AG04450 (cell line): Measurements from ENCODE around the gene TRPM1. TPM values are rescaled to one million over a fixed set of nuclear protein-coding genes. Genes with fewer than 3 reads are reported as not detected.
A peak's percentile ranks its signal among the peaks of the same experiment; 100 is the strongest.

Source experiments
- CTCF ChIA-PET: fragments of 300-600, 350-600 bp; formaldehyde crosslinking; extraction: SDS; loops from one replicate; lab custom pipeline; 2022; ENCODE audit warnings: antibody characterized with exemption, inconsistent platforms; lab: Charles Lee
- POLR2A ChIA-PET: fragments of 350-600 bp; formaldehyde crosslinking; extraction: SDS; loops from one replicate; lab custom pipeline; 2021; ENCODE audit warnings: antibody characterized with exemption, inconsistent platforms; lab: Yijun Ruan, JAX
- DNase-seq: peaks from one replicate; pipeline ENCODE4 v3.0.0-alpha.2; 2011; ENCODE audit warnings: low read depth, low spot score
- H3K27ac ChIP-seq: one replicate; pipeline ENCODE4 v1.5.1; 2012; ENCODE audit warnings: low read depth, low read length, control low read depth
- H3K27me3 ChIP-seq: one replicate; pipeline ENCODE4 v1.6.0; 2012; ENCODE audit warnings: low read length; ENCODE audit not compliant: control insufficient read depth, insufficient read depth
- H3K4me3 ChIP-seq: 2 replicates; pipeline ENCODE4 v1.5.1; 2011; ENCODE audit warnings: mild to moderate bottlenecking, low read depth, low read length, control low read depth
- H3K9me3 ChIP-seq: 2 replicates; pipeline ENCODE4 v1.5.1; 2012; ENCODE audit warnings: low read length; ENCODE audit not compliant: control insufficient read depth, insufficient read depth
- CTCF ChIP-seq: IDR thresholded peaks from 2 replicates; pipeline ENCODE4 v1.5.1; 2011; ENCODE audit warnings: low read depth, low read length, control low read depth, inconsistent platforms
- polyA plus RNA-seq: library from polyadenylated mRNA; depleted of rRNA; stranded (reverse); fragments of >200 nt; gene quantifications from 2 replicates; pipeline ENCODE4 v1.2.3, GENCODE V29; 2011

The TRPM1 gene
- polyA plus RNA-seq, 1 experiment, result not detected

GRCh38 chr15:31148297-31149087, 47.0 kb upstream of the TRPM1 start:
- no peak for TF ChIP-seq CTCF
- Histone ChIP-seq H3K27me3 (peaks cover 6% of the 10 kb centered on the region), H3K27ac (no peak overlapping the region), H3K4me3 (no peak overlapping the region), H3K9me3 (no peaks in the 10 kb centered on the region)
- no peak for DNase-seq
- ChIA-PET CTCF (interaction anchor here (0.6 to 1.5 kb wide), 2 partner anchors 19 to 289 kb away, joined by 3 to 4 read pairs; no protein-coding TSS in a partner anchor), POLR2A (no interaction called here)

GRCh38 chr15:31147944-31148296, 46.4 kb upstream of the TRPM1 start:
- peaks cover 6% of the 10 kb centered on the region for H3K27me3 ChIP-seq
- no peaks in the 10 kb centered on the region for H3K9me3 ChIP-seq
- H3K27ac ChIP-seq, result no peak overlapping the region
- ChIA-PET POLR2A (no interaction called here), CTCF (interaction anchor here (1.5 kb wide), 1 partner anchor 19 kb away, joined by 4 read pairs; no protein-coding TSS in a partner anchor)
- TF ChIP-seq CTCF, result no peak
- no peak overlapping the region for H3K4me3 ChIP-seq
- no peak for DNase-seq

- CTCF ChIA-PET, result interaction anchor here (1.5 kb wide), 1 partner anchor 18 kb away, joined by 4 read pairs; no protein-coding TSS in a partner anchor
- no peak overlapping the region for H3K4me3 ChIP-seq
These were observed 45.9 kb upstream of the TRPM1 start for GRCh38 chr15:31147456-31147855.

GRCh38 chr15:31145271-31145911, 43.9 kb upstream of the TRPM1 start:
- POLR2A ChIA-PET, result no interaction called here
- no peak overlapping the region for H3K27ac ChIP-seq
- CTCF ChIA-PET, result interaction anchor here (0.7 kb wide), 2 partner anchors 154 to 219 kb away, joined by 3 to 9 read pairs; no protein-coding TSS in a partner anchor
- no peak for DNase-seq
- H3K4me3 ChIP-seq, result no peak overlapping the region
- TF ChIP-seq CTCF, result peak; percentile 22; the same call in 1 of the 2 replicates
- peaks cover 7% of the 10 kb centered on the region for H3K27me3 ChIP-seq
- H3K9me3 ChIP-seq, result no peaks in the 10 kb centered on the region

More at GRCh38 chr15:31147456-31147855, 45.9 kb upstream of the TRPM1 start:
- POLR2A ChIA-PET, result no interaction called here
- Histone ChIP-seq H3K27me3 (peaks cover 6% of the 10 kb centered on the region), H3K27ac (no peak overlapping the region), H3K9me3 (no peaks in the 10 kb centered on the region)
- no peak for DNase-seq
- no peak for TF ChIP-seq CTCF

- CTCF ChIA-PET, result no interaction called here
- H3K27me3 ChIP-seq, result peaks cover 6% of the 10 kb centered on the region
- no peak overlapping the region for H3K4me3 ChIP-seq
- DNase-seq, result no peak
- POLR2A ChIA-PET, result no interaction called here
- no peaks in the 10 kb centered on the region for H3K9me3 ChIP-seq
- H3K27ac ChIP-seq, result no peak overlapping the region
- TF ChIP-seq CTCF, result no peak
These were observed 40.3 kb upstream of the TRPM1 start for GRCh38 chr15:31141792-31142191.
